Measurements from ENCODE around the gene RARRES1. TPM values are rescaled to one million over a fixed set of nuclear protein-coding genes. Genes with fewer than 3 reads are reported as not detected.

Gene RARRES1
- total RNA-seq, 1 donor from 2014 or later = 1.7 TPM

DNA sequence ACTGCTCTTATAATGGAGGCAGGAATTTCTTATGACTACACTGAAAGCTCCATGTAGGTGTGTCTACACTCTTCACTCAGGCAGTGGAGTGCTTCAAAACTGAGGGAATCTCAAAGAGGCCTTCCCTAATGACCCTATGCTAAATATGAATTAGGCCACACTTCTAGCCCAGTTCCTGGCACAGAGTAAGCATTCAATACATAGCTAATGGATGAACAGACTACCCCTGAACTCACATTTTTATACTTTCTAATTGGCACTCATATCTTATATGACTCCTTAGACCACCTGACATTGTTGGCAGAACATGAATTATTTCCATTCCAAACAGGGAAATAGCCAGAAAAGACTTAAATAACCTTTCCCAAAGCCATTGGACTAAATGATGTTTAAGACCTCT is 3.4 kb downstream of the RARRES1 start:
- peaks cover 2% of the 10 kb centered on the region for H3K4me1 Mint-ChIP-seq (ENCODE audit: low read depth, unreplicated experiment)
- H3K27ac Mint-ChIP-seq (ENCODE audit: unreplicated experiment) = no peak overlapping the region
- no peak overlapping the region for H3K4me3 Mint-ChIP-seq (ENCODE audit: unreplicated experiment)
- no peaks in the 10 kb centered on the region for H3K36me3 Mint-ChIP-seq (ENCODE audit: unreplicated experiment)
- no peaks in the 10 kb centered on the region for H3K9me3 Mint-ChIP-seq (ENCODE audit: unreplicated experiment)
- DNase-seq = no peak
- TF ChIP-seq, protein P1, sequence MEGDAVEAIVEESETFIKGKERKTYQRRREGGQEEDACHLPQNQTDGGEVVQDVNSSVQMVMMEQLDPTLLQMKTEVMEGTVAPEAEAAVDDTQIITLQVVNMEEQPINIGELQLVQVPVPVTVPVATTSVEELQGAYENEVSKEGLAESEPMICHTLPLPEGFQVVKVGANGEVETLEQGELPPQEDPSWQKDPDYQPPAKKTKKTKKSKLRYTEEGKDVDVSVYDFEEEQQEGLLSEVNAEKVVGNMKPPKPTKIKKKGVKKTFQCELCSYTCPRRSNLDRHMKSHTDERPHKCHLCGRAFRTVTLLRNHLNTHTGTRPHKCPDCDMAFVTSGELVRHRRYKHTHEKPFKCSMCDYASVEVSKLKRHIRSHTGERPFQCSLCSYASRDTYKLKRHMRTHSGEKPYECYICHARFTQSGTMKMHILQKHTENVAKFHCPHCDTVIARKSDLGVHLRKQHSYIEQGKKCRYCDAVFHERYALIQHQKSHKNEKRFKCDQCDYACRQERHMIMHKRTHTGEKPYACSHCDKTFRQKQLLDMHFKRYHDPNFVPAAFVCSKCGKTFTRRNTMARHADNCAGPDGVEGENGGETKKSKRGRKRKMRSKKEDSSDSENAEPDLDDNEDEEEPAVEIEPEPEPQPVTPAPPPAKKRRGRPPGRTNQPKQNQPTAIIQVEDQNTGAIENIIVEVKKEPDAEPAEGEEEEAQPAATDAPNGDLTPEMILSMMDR (IDR thresholded peaks at IDR 0.05; ENCODE audit: partially characterized antibody, unreplicated experiment) = no peak
- H3K27me3 Mint-ChIP-seq (ENCODE audit: unreplicated experiment) = peaks cover 6% of the 10 kb centered on the region

DNA sequence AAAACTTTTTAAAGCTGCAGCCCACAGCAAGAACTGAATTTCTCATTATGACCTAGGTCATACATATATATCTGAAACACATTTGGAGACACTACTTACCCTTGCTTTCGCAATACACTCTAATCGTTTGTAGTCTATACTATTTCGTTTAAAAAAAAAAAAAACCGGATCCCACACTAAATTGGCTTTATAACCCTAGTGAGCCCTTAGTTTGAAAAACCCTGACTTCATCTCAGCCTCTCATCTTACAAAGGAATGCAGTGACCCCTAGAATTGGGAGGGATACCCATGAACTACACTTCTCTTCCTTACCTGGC is 4.2 kb downstream of the RARRES1 start:
- peaks cover 2% of the 10 kb centered on the region for H3K4me1 Mint-ChIP-seq (ENCODE audit: low read depth, unreplicated experiment)
- no peaks in the 10 kb centered on the region for H3K36me3 Mint-ChIP-seq (ENCODE audit: unreplicated experiment)
- DNase-seq = no peak
- no peaks in the 10 kb centered on the region for H3K9me3 Mint-ChIP-seq (ENCODE audit: unreplicated experiment)
- TF ChIP-seq, protein P1 (IDR thresholded peaks at IDR 0.05; ENCODE audit: partially characterized antibody, unreplicated experiment) = peak; percentile 53
- peaks cover 3% of the 10 kb centered on the region for H3K27me3 Mint-ChIP-seq (ENCODE audit: unreplicated experiment)
- H3K4me3 Mint-ChIP-seq (ENCODE audit: unreplicated experiment) = no peak overlapping the region
- no peak overlapping the region for H3K27ac Mint-ChIP-seq (ENCODE audit: unreplicated experiment)

DNA sequence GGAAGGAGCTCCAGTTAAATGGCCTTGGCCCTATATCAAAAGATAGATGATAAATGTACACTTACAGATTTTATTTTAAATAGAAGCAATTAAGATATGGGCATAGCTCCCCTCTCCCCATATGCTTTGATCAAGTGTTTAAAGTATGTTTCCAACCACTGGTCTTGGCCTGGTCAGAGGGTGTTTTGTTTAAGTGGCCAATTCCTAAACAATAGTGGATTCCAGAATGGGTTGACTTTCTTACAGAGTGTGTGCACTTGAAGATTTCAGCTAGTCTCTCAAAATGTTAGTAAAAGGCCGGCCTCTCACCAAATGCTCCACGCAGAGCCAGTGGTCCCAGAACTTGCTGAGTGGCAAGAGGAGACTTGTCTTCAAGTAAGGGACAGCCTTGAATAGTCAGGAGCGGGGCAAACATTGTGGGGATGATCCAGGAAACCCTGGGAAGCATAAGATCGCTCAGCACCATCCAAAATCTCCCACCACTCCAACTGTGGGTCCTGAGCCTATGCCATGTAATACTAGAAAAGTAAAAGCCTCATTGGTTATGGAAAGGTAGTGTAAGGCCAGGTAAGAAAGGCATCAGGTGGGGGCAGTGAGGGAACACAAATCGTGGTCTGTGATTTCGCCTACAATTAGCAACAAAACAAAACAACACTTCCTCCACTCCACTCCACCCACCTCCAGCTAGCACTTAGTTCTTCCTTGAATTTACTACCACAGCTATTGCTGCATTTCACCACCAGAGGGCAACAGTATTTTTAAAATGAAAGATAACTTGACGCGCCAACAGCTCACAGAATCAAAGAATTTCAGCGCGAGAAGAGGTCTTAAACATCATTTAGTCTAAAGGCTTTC is 4.8 kb downstream of the RARRES1 start:
- Mint-ChIP-seq H3K27me3 (ENCODE audit: unreplicated experiment) (peaks cover 3% of the 10 kb centered on the region), H3K9me3 (ENCODE audit: unreplicated experiment) (no peaks in the 10 kb centered on the region), H3K36me3 (ENCODE audit: unreplicated experiment) (no peaks in the 10 kb centered on the region), H3K27ac (ENCODE audit: unreplicated experiment) (no peak overlapping the region), H3K4me1 (ENCODE audit: low read depth, unreplicated experiment) (peaks cover 2% of the 10 kb centered on the region), H3K4me3 (ENCODE audit: unreplicated experiment) (no peak overlapping the region)
- TF ChIP-seq, protein P1 (IDR thresholded peaks at IDR 0.05; ENCODE audit: partially characterized antibody, unreplicated experiment) = peak; percentile 88
- DNase-seq = no peak

DNA sequence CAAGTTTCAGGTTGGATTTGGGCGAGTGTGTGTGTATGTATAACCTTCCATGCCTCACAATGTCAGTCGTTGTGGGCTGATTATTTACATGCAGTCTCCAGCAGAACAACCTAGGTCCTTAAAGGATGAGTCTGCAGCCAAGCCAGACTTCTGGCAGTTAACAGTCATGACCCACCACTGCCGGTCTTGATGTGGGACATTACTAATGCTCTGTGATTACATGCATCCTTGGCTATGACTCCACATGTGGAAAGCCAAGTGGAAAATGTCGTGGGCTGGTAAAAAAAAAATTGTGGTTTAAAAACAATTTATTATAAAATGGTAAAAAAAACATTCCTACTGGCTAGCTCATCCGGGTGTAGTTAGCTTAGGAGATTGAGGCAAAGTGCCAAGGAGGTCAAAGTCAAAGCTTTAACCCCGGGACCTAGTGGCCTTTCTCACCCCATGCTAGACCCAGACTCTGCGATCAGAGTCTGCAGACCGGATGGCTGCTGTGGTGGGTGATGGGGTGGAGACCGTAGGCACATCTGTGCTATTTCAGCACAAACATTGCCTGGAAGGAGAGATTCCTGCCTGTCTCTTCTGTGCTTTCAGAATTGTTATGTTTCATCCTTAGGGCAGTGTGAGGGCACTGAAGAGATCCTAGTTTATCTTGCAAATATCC is 6.8 kb downstream of the RARRES1 start:
- no peak overlapping the region for H3K27ac Mint-ChIP-seq (ENCODE audit: unreplicated experiment)

More for the DNA sequence above, 6.8 kb downstream of the RARRES1 start:
- peaks cover 2% of the 10 kb centered on the region for H3K4me1 Mint-ChIP-seq (ENCODE audit: low read depth, unreplicated experiment)
- no peaks in the 10 kb centered on the region for H3K36me3 Mint-ChIP-seq (ENCODE audit: unreplicated experiment)
- H3K4me3 Mint-ChIP-seq (ENCODE audit: unreplicated experiment) = no peak overlapping the region
- no peak for DNase-seq
- TF ChIP-seq, protein P1 (IDR thresholded peaks at IDR 0.05; ENCODE audit: partially characterized antibody, unreplicated experiment) = no peak
- no peaks in the 10 kb centered on the region for H3K27me3 Mint-ChIP-seq (ENCODE audit: unreplicated experiment)
- no peaks in the 10 kb centered on the region for H3K9me3 Mint-ChIP-seq (ENCODE audit: unreplicated experiment)
